Adrenal gland (tissue), 12 donors: ENCODE measurements around the gene BCL11B. TPM values are rescaled to one million over a fixed set of nuclear protein-coding genes. Genes with fewer than 3 reads are reported as not detected.

Experiments
- DNase-seq, 7 donors: peaks; one replicate each; pipeline ENCODE4 v3.0.0-alpha.2; 2019 to 2020
- H3K27ac ChIP-seq, 5 donors: fragments of 200-600 bp; sonication (generic) in 4 of 5; 1 replicate in 3 of 5; 2 replicates in 2 of 5; pipeline versions ENCODE4 v1.5.1 to v1.8.0; 2016 to 2020; ENCODE audit warnings: mild to moderate bottlenecking in 1 of 5
- H3K27me3 ChIP-seq: fragments of 200-600 bp; 2 replicates; pipeline ENCODE4 v1.8.0; 2021
- H3K36me3 ChIP-seq, 2 donors: fragments of 200-600 bp; replicated peaks in 1 of 2; 1 replicate in 1 of 2; 2 replicates in 1 of 2; pipeline versions ENCODE4 v1.5.1 to v1.8.0; 2018 to 2022
- H3K4me1 ChIP-seq, 2 donors: fragments of 200-600 bp; replicated peaks in 1 of 2; 1 replicate in 1 of 2; 2 replicates in 1 of 2; pipeline versions ENCODE4 v1.5.1 to v1.8.0; 2018 to 2021
- H3K4me3 ChIP-seq, 4 donors: fragments of 200-600 bp; sonication (generic) in 3 of 4; one replicate each; pipeline ENCODE4 v1.5.1; 2016 to 2018
- H3K9me3 ChIP-seq, 3 donors: fragments of 200-600 bp; sonication (generic) in 1 of 3; replicated peaks in 1 of 3; 1 replicate in 2 of 3; 2 replicates in 1 of 3; pipeline versions ENCODE4 v1.5.1 to v1.8.0; 2016 to 2021
- POLR2A ChIP-seq, 2 donors: fragments of 450-650 bp; IDR thresholded peaks; one replicate each; pipeline ENCODE4 v1.6.1; 2017; ENCODE audit warnings: antibody characterized with exemption in 2 of 2, mild to moderate bottlenecking in 2 of 2, moderate library complexity in 1 of 2
- WGBS, 4 donors: extraction: QIAGEN DNeasy Blood & Tissue Kit in 2 of 4; methylation state at CpG; one replicate each; pipeline versions ENCODE4 v1.1.5 to v1.1.7; 2013 to 2017; 5-methylcytosine and 5-hydroxymethylcytosine counted together
- intact Hi-C, 2 donors: fragments of 100-400 bp; cut with DNase I; formaldehyde crosslinking; loops; one replicate each; pipeline versions ENCODE4 v1.14.1 to v1.15.0; 2022 to 2023
- polyA plus RNA-seq, 3 donors: library from polyadenylated mRNA; stranded (reverse); fragments of 200-250 nt in 2 of 3; fragments of 350-450 nt in 1 of 3; fragmentation: Illumina TruSeq in 1 of 3; extraction: RNeasy Lipid Tissue Mini Kit (QIAGEN cat#74804) in 1 of 3; gene quantifications; one replicate each; pipeline ENCODE4 v1.2.3, GENCODE V29; 2013 to 2014
- total RNA-seq, 9 donors: library from RNA; depleted of rRNA in 4 of 9; stranded (reverse); fragments of >200 nt in 4 of 9; fragments of 120-200 nt in 1 of 9; fragmentation: NEBNext Ultra II Directional in 1 of 9; extraction: Animal tissue kit (Norgen Biotek cat#: 25700) in 1 of 9; gene quantifications; one replicate each; pipeline versions ENCODE4 v1.1.0 to v1.2.4, GENCODE V29; 2013 to 2023
- TF ChIP-seq, protein P1 (sequence below), 6 experiments: fragments of 450-650 bp in 4 of 6; fragments of 200-600 bp in 2 of 6; sonication (generic) in 1 of 6; IDR thresholded peaks; 1 replicate in 5 of 6; 2 replicates in 1 of 6; pipeline versions ENCODE4 v1.5.1 to v1.8.0; 2016 to 2021; ENCODE audit warnings: antibody characterized with exemption in 6 of 6, mild to moderate bottlenecking in 2 of 6, moderate library complexity in 1 of 6
- donor health status: healthy with polysubstance abuse.
- donor health status: Bipolar disorder and iron deficiency.
- donor health status: DM: yes; HTN: yes; CAD: no.
- donor health status: DM: no; HTN: no; CAD: no.
- donor health status: DM: no; HTN: no; CAD: no.
- donor health status: DM: yes; HTN: yes; CAD: no.

The BCL11B gene
- total and polyA plus RNA-seq, 12 donors = 0.24 to 3.2 (median 0.54) TPM

DNA sequence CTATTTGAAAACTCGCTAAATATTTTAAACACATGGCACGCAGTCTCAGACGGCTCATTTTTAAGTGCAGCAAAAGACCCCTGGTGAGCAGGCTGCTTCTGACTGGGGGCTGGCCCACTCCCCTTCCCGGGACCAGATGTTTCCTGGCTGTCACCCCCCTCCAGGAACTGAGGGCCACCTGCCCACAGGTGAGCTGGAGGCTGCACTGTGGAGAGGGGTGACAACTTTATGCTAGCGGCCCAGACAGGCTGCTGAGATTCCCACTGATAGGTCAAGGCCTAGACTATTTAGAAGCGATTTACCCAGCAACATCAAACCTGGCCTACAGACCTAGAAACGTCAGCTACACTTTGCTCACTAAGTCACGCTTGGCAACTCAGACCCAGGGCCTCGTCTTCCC is 92.1 kb downstream of the BCL11B start:
- intact Hi-C loops = no loop called here
- no peak for TF ChIP-seq POLR2A (IDR thresholded peaks at IDR 0.05)
- TF ChIP-seq, protein P1, sequence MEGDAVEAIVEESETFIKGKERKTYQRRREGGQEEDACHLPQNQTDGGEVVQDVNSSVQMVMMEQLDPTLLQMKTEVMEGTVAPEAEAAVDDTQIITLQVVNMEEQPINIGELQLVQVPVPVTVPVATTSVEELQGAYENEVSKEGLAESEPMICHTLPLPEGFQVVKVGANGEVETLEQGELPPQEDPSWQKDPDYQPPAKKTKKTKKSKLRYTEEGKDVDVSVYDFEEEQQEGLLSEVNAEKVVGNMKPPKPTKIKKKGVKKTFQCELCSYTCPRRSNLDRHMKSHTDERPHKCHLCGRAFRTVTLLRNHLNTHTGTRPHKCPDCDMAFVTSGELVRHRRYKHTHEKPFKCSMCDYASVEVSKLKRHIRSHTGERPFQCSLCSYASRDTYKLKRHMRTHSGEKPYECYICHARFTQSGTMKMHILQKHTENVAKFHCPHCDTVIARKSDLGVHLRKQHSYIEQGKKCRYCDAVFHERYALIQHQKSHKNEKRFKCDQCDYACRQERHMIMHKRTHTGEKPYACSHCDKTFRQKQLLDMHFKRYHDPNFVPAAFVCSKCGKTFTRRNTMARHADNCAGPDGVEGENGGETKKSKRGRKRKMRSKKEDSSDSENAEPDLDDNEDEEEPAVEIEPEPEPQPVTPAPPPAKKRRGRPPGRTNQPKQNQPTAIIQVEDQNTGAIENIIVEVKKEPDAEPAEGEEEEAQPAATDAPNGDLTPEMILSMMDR (IDR thresholded peaks at IDR 0.05) = no peak
- 79 to 80% (median 80%) methylated on average over 8 to 9 of the region's 9 CpGs for WGBS, 4 donors
- Histone ChIP-seq H3K36me3 (no peaks in the 10 kb centered on the region), H3K4me3 (no peak overlapping the region), H3K27ac (no peak overlapping the region), H3K27me3 (peaks cover 4% of the 10 kb centered on the region), H3K9me3 (no peaks in the 10 kb centered on the region), H3K4me1 (no peaks in the 10 kb centered on the region)
- DNase-seq = no peak

DNA sequence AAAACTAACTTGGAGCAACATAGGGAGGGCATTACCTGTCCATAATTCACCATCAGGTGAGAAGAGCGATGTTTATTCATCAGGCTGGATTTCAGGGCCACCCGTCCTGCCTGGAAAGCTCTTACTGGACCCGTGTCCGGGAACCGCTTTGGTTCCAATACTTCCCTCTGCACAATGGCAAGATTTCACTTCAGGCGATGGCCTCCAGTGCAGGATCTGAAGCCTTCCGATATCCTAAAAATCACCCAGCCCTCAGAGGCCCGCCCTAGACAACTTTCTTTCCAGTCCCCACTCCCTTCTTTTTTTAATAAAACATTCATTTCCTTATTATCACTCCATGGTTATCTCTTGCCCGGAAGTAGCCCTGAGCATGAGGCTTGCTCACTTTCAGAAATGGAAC is 92.5 kb downstream of the BCL11B start:
- Histone ChIP-seq H3K4me3 (no peak overlapping the region), H3K27ac (no peak overlapping the region), H3K27me3 (peaks cover 4% of the 10 kb centered on the region), H3K9me3 (no peaks in the 10 kb centered on the region), H3K36me3 (no peaks in the 10 kb centered on the region), H3K4me1 (no peaks in the 10 kb centered on the region)
- WGBS, 4 donors = 86 to 94% (median 91%) methylated on average over 9 of the region's 9 CpGs
- DNase-seq = no peak
- intact Hi-C loops = no loop called here
- TF ChIP-seq, protein P1 (IDR thresholded peaks at IDR 0.05) = no peak
- no peak for TF ChIP-seq POLR2A (IDR thresholded peaks at IDR 0.05)

DNA sequence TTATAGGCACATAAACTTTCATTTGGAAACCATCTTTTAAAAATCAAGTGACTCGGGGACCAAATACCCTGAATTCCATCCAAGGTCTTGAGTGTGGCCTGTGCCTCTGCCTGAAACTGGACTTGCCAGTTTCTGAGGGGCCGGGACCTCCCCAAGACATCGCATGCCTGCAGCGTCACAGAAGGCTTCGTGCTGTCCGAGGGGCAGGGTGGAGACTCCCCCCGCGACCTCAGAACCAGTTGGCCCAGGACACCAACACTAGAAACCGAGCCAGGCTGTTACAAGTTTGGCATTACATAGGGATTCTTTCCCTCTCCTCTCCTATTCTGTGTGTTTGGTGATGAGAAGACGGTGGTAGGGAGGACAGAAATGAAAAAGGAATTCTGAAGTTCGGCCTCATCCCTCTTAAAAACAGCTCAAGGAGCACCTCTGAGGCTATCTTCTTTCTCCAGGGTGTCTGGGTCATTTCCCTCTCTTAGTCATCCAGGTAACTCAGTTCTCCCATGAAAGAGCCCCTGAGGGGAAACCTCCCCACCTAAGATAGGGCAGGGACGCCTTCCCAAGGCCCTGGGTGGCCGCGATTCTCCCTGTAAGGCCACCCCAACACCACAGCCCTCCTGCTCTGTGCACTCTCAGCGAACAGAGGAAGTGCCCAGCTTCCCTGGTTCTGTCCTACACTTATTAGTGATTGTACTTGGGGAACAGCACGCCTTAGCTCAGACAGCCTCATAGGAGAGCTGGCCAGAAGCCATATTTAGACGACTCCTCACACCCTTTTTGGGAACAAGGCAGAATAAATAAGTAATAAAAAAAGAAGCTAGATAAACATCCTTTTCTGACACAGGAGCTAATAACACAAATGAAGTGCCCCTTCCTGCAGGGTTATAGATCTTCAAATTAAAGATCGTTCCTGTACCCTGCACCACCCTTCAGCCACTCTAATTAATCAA is 93.8 kb downstream of the BCL11B start:
- no peaks in the 10 kb centered on the region for H3K36me3 ChIP-seq
- H3K4me1 ChIP-seq = no peaks in the 10 kb centered on the region
- WGBS, 4 donors = 73 to 79% (median 75%) methylated on average over 18 of the region's 18 CpGs
- H3K4me3 ChIP-seq = no peak overlapping the region
- DNase-seq = peak in 1 of 7 donors; percentile 28
- peaks cover 4% of the 10 kb centered on the region for H3K27me3 ChIP-seq
- no peak overlapping the region for H3K27ac ChIP-seq
- no peak for TF ChIP-seq POLR2A (IDR thresholded peaks at IDR 0.05)
- TF ChIP-seq, protein P1 (IDR thresholded peaks at IDR 0.05) = no peak
- no peaks in the 10 kb centered on the region for H3K9me3 ChIP-seq
- intact Hi-C loops = no loop called here

DNA sequence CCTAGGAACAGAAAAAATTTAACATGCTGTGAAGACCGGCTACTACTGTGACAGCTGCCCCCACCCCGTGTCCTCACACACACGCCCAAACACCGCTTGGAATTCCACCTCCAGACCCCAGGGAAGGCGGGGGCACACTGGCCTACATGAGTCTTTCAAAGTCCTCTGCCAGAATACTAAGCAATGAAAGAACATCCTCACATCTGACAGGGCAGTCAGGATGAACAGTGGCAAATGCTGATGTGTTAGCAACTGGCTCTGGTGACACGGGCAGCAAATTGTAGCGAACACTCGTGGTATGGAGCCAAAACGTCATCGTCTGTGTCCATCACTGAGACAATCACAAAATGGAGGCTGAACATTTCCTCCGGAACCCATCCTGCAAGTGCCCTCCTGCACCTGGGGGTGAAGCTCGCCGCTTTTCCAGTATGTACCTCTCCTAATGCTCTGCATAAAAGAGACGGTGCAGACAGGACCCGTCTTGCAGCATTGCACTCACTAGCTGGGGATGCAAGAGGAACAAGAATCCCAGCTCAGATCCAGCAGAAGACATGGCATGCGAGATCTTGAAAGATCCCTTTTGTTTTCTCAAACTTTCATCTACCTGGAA is 94.8 kb downstream of the BCL11B start:
- DNase-seq = peak in 1 of 7 donors; percentile 14
- H3K4me3 ChIP-seq = no peak overlapping the region
- H3K9me3 ChIP-seq = no peaks in the 10 kb centered on the region
- H3K27me3 ChIP-seq = peaks cover 4% of the 10 kb centered on the region
- H3K4me1 ChIP-seq = no peaks in the 10 kb centered on the region
- H3K27ac ChIP-seq = no peak overlapping the region
- WGBS, 4 donors = 90 to 93% (median 91%) methylated on average over 8 to 16 of the region's 16 CpGs
- intact Hi-C loops = no loop called here
- no peaks in the 10 kb centered on the region for H3K36me3 ChIP-seq
- TF ChIP-seq, protein P1 (IDR thresholded peaks at IDR 0.05) = no peak
- TF ChIP-seq POLR2A (IDR thresholded peaks at IDR 0.05) = no peak
